H4 (cell line): ENCODE results near the gene MYDGF. TPM values are rescaled to one million over a fixed set of nuclear protein-coding genes. Genes with fewer than 3 reads are reported as not detected.
"Not testable (repeated sequence)": the region's sequence is repeated elsewhere in the genome, so short reads cannot be mapped to it uniquely, and the experiment has no call there.

Experiments used
- DNase-seq: peaks from one replicate; pipeline ENCODE4 v3.0.0-alpha.2; 2015; ENCODE audit warnings: low spot score
- total RNA-seq: library from RNA; depleted of rRNA; stranded (reverse); fragments of >200 nt; shearing (Covaris generic); gene quantifications from 2 replicates; pipeline ENCODE4 v1.2.3, GENCODE V29; 2014; rRNA removed

MYDGF gene
- total RNA-seq = 165 and 192 TPM in 2 replicates

GRCh38 chr19:4669723-4670480, at the start of gene MYDGF:
TSS of gene MYDGF (minus strand) at chr19:4670342. CDS start at chr19:4670334, 8 bp downstream.
- peak; percentile 82 for DNase-seq

GRCh38 chr19:4719499-4719866, 49.3 kb upstream of the MYDGF start:
- no peak for DNase-seq

GRCh38 chr19:4717966-4718701, 48.0 kb upstream of the MYDGF start:
- no peak for DNase-seq

GRCh38 chr19:4717191-4717965, 47.2 kb upstream of the MYDGF start:
- no peak for DNase-seq

- no peak for DNase-seq
These were observed 45.5 kb upstream of the MYDGF start for GRCh38 chr19:4715529-4716221.

- DNase-seq = not testable (repeated sequence)
These were observed 45.0 kb upstream of the MYDGF start for GRCh38 chr19:4715178-4715528.

- no peak for DNase-seq
These were observed 43.9 kb upstream of the MYDGF start for GRCh38 chr19:4714016-4714415.

GRCh38 chr19:4713384-4713951, 43.3 kb upstream of the MYDGF start:
- DNase-seq = peak; percentile 90

- DNase-seq = no peak
These were observed 42.6 kb upstream of the MYDGF start for GRCh38 chr19:4712771-4713170.

GRCh38 chr19:4711211-4711610, 41.1 kb upstream of the MYDGF start:
- DNase-seq = no peak

- DNase-seq = no peak
These were observed 40.1 kb upstream of the MYDGF start for GRCh38 chr19:4710281-4710600.

- DNase-seq = no peak
These were observed 39.5 kb upstream of the MYDGF start for GRCh38 chr19:4709440-4710280.

- DNase-seq = no peak
These were observed 38.0 kb upstream of the MYDGF start for GRCh38 chr19:4707956-4708650.

- no peak for DNase-seq
These were observed 37.2 kb upstream of the MYDGF start for GRCh38 chr19:4707322-4707721.

- DNase-seq = no peak
These were observed 35.4 kb upstream of the MYDGF start for GRCh38 chr19:4705413-4706131.

- no peak for DNase-seq
These were observed 34.2 kb upstream of the MYDGF start for GRCh38 chr19:4704317-4704673.

- DNase-seq = no peak
These were observed 33.7 kb upstream of the MYDGF start for GRCh38 chr19:4703671-4704316.

- DNase-seq = no peak
These were observed 32.6 kb upstream of the MYDGF start for GRCh38 chr19:4702764-4703163.

GRCh38 chr19:4701557-4701956, 31.4 kb upstream of the MYDGF start:
- DNase-seq = no peak
